Peyer's patch (tissue), 4 donors: ENCODE measurements around the gene SMYD3. TPM values are rescaled to one million over a fixed set of nuclear protein-coding genes. Genes with fewer than 3 reads are reported as not detected.
A peak's percentile ranks its signal among the peaks of the same experiment; 100 is the strongest.

Source experiments
- DNase-seq, 3 donors: peaks; one replicate each; pipeline ENCODE4 v3.0.0-alpha.2; 2017 to 2019
- H3K27ac ChIP-seq, 4 donors: fragments of 200-600 bp; sonication (generic); one replicate each; pipeline ENCODE4 v1.5.1; 2016 to 2019
- H3K27me3 ChIP-seq, 2 donors: fragments of 200-600 bp; sonication (generic); one replicate each; pipeline ENCODE4 v1.5.1; 2019
- H3K36me3 ChIP-seq, 3 donors: fragments of 200-600 bp; sonication (generic); one replicate each; pipeline ENCODE4 v1.5.1; 2016 to 2019
- H3K4me1 ChIP-seq, 4 donors: fragments of 200-600 bp; sonication (generic); one replicate each; pipeline ENCODE4 v1.5.1; 2016 to 2019
- H3K4me3 ChIP-seq, 4 donors: fragments of 200-600 bp; sonication (generic); 1 replicate in 3 of 4; 2 replicates in 1 of 4; pipeline ENCODE4 v1.5.1; 2016 to 2019; ENCODE audit warnings: mild to moderate bottlenecking in 1 of 4
- H3K9me3 ChIP-seq, 4 donors: fragments of 200-600 bp; sonication (generic); one replicate each; pipeline ENCODE4 v1.5.1; 2016 to 2019; ENCODE audit warnings: mild to moderate bottlenecking in 1 of 4
- CTCF ChIP-seq, 6 experiments: fragments of 450-650 bp in 4 of 6; fragments of 200-600 bp in 2 of 6; sonication (generic) in 1 of 6; IDR thresholded peaks; one replicate each; pipeline ENCODE4 v1.5.1; 2017 to 2019; ENCODE audit warnings: antibody characterized with exemption in 6 of 6, mild to moderate bottlenecking in 3 of 6, moderate library complexity in 1 of 6
- POLR2A ChIP-seq, 2 donors: fragments of 450-650 bp; IDR thresholded peaks; one replicate each; pipeline ENCODE4 v1.5.1; 2017; ENCODE audit warnings: antibody characterized with exemption in 2 of 2, mild to moderate bottlenecking in 2 of 2, moderate library complexity in 2 of 2
- total RNA-seq, 4 donors: library from RNA; depleted of rRNA; stranded (reverse); fragments of >200 nt; gene quantifications; one replicate each; pipeline ENCODE4 v1.1.0, GENCODE V29; 2016

The SMYD3 gene
- total RNA-seq, 4 donors from 2014 or later, result 19.8 to 55.3 (median 26.9) TPM

GRCh38 chr1:245807306-245807705 is 699.8 kb downstream of the SMYD3 start:
- no peaks in the 10 kb centered on the region for H3K36me3 ChIP-seq
- H3K4me1 ChIP-seq, result peaks cover 0 to 4% (median 0%) of the 10 kb centered on the region in 4 donors
- no peaks in the 10 kb centered on the region for H3K27me3 ChIP-seq
- no peaks in the 10 kb centered on the region for H3K9me3 ChIP-seq
- no peak for TF ChIP-seq POLR2A (IDR thresholded peaks at IDR 0.05)
- no peak for TF ChIP-seq CTCF (IDR thresholded peaks at IDR 0.05)
- peak in 2 of 3 donors; percentile 55 to 56 for DNase-seq
- H3K27ac ChIP-seq, result peak overlapping the region in 2 of 4 donors; percentile 16 to 62
- H3K4me3 ChIP-seq, result no peak overlapping the region

GRCh38 chr1:245805532-245805931 is 701.5 kb downstream of the SMYD3 start:
- no peak for TF ChIP-seq POLR2A (IDR thresholded peaks at IDR 0.05)
- TF ChIP-seq CTCF (IDR thresholded peaks at IDR 0.05), result no peak
- Histone ChIP-seq H3K36me3 (no peaks in the 10 kb centered on the region), H3K27me3 (no peaks in the 10 kb centered on the region), H3K4me3 (no peak overlapping the region), H3K4me1 (peaks cover 0 to under 1% (median 0%) of the 10 kb centered on the region in 4 donors), H3K27ac (no peak overlapping the region), H3K9me3 (no peaks in the 10 kb centered on the region)
- no peak for DNase-seq

GRCh38 chr1:245804696-245805095 is 702.4 kb downstream of the SMYD3 start:
- no peaks in the 10 kb centered on the region for H3K9me3 ChIP-seq
- H3K27me3 ChIP-seq, result no peaks in the 10 kb centered on the region
- H3K4me3 ChIP-seq, result no peak overlapping the region
- no peaks in the 10 kb centered on the region for H3K36me3 ChIP-seq
- H3K27ac ChIP-seq, result no peak overlapping the region
- no peak for DNase-seq
- no peaks in the 10 kb centered on the region for H3K4me1 ChIP-seq
- TF ChIP-seq POLR2A (IDR thresholded peaks at IDR 0.05) (no peak), CTCF (IDR thresholded peaks at IDR 0.05) (no peak)

GRCh38 chr1:245803666-245804037 is 703.4 kb downstream of the SMYD3 start:
- Histone ChIP-seq H3K9me3 (no peaks in the 10 kb centered on the region), H3K4me3 (no peak overlapping the region), H3K36me3 (no peaks in the 10 kb centered on the region), H3K27ac (no peak overlapping the region), H3K27me3 (no peaks in the 10 kb centered on the region), H3K4me1 (no peaks in the 10 kb centered on the region)
- no peak for TF ChIP-seq CTCF (IDR thresholded peaks at IDR 0.05)
- no peak for TF ChIP-seq POLR2A (IDR thresholded peaks at IDR 0.05)
- DNase-seq, result no peak

GRCh38 chr1:245802941-245803665 is 704.0 kb downstream of the SMYD3 start:
- TF ChIP-seq POLR2A (IDR thresholded peaks at IDR 0.05) (no peak), CTCF (IDR thresholded peaks at IDR 0.05) (no peak)
- H3K4me1 ChIP-seq, result no peaks in the 10 kb centered on the region

More at GRCh38 chr1:245802941-245803665, 704.0 kb downstream of the SMYD3 start:
- Histone ChIP-seq H3K27ac (no peak overlapping the region), H3K27me3 (no peaks in the 10 kb centered on the region), H3K36me3 (no peaks in the 10 kb centered on the region), H3K9me3 (no peaks in the 10 kb centered on the region), H3K4me3 (no peak overlapping the region)
- DNase-seq, result no peak
